GM12875 (cell line): ENCODE measurements around the gene PCDHGA2.
A peak's percentile ranks its signal among the peaks of the same experiment; 100 is the strongest.

Experiments used
- H3K4me3 ChIP-seq: one replicate; pipeline ENCODE4 v1.5.1; 2011; ENCODE audit warnings: low read depth, low read length, control low read depth
- TF ChIP-seq, protein P1 (sequence below): IDR thresholded peaks from 2 replicates; pipeline ENCODE4 v1.5.1; 2011; ENCODE audit warnings: low read depth, mild to moderate bottlenecking, control low read depth, inconsistent platforms, low read length, moderate library complexity, borderline replicate concordance; ENCODE audit not compliant: insufficient read depth

Gene PCDHGA2

DNA sequence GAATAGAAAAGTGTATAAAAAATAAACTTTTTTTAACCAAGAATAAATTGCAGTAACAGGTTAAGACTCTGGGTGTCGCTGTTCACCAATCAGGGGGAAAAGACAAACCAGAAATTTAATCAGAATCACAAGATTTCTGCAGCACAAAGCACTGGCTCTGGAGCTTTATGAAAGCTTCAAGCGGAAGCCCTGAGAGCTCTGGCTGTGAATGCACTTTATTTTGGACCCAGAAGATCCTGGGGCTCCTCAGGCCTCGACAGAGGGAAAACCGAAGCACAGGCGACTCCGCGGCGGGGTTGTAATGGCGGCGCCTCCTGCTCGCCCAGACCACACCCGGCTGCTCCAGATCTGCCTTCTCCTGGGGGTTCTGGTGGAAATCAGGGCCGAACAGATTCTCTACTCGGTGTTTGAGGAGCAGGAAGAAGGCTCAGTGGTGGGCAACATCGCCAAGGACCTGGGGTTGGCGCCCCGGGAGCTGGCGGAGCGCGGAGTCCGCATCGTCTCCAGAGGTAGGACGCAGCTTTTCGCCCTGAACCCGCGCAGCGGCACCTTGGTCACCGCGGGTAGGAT, 16.4 kb downstream of the PCDHGA2 start, which contains the start of gene PCDHGA4:
Gene PCDHGA4, plus strand, starts transcription at position 122 of the 570 bp plus-strand sequence. Its CDS starts 87 bp downstream, at position 209.
- TF ChIP-seq, protein P1, sequence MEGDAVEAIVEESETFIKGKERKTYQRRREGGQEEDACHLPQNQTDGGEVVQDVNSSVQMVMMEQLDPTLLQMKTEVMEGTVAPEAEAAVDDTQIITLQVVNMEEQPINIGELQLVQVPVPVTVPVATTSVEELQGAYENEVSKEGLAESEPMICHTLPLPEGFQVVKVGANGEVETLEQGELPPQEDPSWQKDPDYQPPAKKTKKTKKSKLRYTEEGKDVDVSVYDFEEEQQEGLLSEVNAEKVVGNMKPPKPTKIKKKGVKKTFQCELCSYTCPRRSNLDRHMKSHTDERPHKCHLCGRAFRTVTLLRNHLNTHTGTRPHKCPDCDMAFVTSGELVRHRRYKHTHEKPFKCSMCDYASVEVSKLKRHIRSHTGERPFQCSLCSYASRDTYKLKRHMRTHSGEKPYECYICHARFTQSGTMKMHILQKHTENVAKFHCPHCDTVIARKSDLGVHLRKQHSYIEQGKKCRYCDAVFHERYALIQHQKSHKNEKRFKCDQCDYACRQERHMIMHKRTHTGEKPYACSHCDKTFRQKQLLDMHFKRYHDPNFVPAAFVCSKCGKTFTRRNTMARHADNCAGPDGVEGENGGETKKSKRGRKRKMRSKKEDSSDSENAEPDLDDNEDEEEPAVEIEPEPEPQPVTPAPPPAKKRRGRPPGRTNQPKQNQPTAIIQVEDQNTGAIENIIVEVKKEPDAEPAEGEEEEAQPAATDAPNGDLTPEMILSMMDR = peak; percentile 32; the same call in 1 of the 2 replicates
- no peak within 1 kb of the TSS for H3K4me3 ChIP-seq

DNA sequence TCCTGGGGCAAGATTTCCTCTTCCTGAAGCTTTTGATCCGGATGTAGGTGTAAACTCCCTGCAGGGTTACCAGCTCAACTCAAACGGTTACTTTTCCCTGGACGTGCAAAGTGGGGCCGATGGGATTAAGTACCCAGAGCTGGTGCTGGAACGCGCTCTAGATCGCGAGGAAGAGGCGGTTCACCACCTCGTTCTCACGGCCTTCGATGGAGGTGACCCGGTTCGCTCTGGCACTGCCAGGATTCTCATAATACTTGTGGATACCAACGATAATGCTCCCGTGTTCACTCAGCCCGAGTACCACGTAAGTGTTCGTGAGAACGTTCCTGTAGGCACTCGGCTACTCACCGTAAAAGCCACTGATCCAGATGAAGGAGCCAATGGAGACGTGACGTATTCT, 17.1 kb downstream of the PCDHGA2 start:
- H3K4me3 ChIP-seq = no peak overlapping the region
- TF ChIP-seq, protein P1 = no peak

DNA sequence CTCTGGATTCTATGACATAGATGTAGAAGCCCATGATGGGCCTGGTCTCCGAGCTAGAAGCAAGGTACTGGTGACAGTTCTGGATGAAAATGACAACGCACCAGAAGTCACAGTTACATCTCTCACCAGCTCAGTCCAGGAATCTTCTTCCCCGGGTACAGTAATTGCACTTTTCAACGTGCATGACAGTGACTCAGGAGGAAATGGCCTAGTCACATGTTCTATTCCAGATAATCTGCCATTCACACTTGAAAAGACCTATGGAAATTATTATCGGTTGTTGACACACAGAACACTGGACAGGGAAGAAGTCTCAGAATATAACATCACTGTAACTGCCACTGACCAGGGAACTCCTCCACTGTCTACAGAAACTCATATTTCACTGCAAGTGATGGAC, 17.6 kb downstream of the PCDHGA2 start:
- TF ChIP-seq, protein P1 = no peak
- H3K4me3 ChIP-seq = no peak overlapping the region

DNA sequence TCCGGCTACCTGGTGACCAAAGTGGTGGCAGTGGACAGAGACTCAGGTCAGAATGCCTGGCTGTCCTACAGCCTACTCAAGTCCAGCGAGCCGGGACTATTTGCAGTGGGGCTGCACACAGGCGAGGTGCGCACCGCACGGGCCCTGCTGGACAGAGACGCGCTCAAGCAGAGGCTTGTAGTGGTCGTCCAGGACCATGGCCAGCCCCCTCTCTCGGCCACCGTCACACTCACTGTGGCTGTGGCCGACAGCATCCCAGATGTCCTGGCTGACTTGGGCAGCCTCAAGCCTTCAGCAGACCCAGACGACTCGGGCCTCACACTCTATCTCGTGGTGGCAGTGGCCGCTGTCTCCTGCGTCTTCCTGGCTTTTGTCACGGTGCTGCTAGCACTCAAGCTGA, 18.4 kb downstream of the PCDHGA2 start:
- no peak overlapping the region for H3K4me3 ChIP-seq
- TF ChIP-seq, protein P1 = no peak

DNA sequence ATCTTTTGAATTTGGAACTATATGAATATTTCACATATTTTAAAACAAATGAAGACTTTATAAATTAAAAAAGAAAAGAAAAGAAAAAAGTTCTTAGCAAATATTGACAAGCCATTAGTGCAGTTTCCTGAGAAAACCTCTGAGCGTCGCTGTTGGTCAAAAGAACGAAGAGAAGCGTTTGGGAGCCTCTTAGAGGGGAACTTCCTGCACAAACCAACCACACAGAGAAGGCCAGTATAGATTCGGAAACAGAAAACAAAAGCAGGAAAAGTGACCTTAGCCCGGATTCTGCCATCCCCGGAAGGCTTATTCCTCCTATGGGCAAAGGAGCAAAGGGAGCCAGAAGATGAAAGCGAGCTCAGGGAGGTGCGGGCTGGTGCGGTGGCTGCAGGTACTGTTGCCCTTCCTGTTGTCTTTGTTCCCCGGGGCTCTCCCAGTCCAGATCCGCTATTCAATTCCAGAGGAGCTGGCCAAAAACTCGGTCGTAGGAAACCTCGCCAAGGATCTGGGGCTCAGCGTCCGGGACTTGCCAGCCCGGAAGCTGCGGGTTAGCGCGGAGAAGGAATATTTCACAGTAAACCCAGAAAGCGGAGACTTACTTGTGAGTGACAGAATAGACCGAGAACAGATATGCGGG, 21.3 kb downstream of the PCDHGA2 start, which contains the start of gene PCDHGB2:
Gene PCDHGB2, plus strand, starts transcription at position 205 of the 637 bp plus-strand sequence. Its CDS starts 142 bp downstream, at position 347.
- peak within 1 kb of the TSS; percentile 56 for H3K4me3 ChIP-seq
- TF ChIP-seq, protein P1 = peak; percentile 32; the same call in 1 of the 2 replicates

DNA sequence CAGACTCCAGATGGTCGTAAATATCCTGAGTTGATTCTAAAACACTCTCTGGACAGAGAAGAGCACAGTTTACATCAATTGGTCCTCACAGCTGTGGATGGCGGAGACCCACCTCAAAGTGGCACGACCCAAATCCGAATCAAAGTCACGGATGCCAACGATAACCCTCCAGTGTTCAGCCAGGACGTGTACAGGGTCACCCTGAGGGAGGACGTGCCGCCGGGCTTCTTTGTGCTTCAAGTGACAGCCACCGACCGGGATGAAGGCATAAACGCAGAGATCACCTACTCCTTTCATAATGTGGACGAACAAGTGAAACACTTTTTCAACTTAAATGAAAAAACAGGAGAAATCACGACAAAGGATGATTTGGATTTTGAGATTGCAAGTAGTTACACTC, 22.1 kb downstream of the PCDHGA2 start:
- TF ChIP-seq, protein P1 = no peak
- no peak overlapping the region for H3K4me3 ChIP-seq

DNA sequence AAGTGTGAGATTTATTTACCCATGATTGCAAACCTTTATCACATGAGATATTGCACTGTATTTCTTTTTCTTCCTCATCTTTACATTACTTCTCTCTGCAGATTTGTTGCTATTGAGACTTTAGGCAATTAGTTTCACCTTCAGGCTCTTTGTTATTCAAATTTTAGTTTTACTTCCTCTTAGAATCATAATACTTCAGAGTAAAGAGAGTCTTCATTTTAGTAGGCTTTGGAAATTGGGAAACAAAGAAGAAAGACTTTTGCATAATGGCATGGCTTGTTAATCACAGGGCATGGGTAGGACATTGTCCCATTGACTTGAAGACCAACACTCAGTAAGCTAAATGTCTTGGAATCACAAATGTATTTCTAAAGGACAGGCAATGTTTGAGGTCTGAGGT, 24.2 kb downstream of the PCDHGA2 start:
- TF ChIP-seq, protein P1 = no peak
- no peak overlapping the region for H3K4me3 ChIP-seq
